LNCaP clone FGC (cell line): ENCODE measurements around the gene WDR64.
A peak's percentile ranks its signal among the peaks of the same experiment; 100 is the strongest.

ENCODE experiments used
- DNase-seq: peaks from one replicate; pipeline ENCODE4 v3.0.0-alpha.2; 2011; ENCODE audit warnings: low read depth
- H3K4me3 ChIP-seq: 2 replicates; pipeline ENCODE4 v1.5.1; 2011; ENCODE audit warnings: mild to moderate bottlenecking, low read depth, low read length, control low read depth
- CTCF ChIP-seq: IDR thresholded peaks from 2 replicates; pipeline ENCODE4 v1.5.1; 2012; ENCODE audit warnings: mild to moderate bottlenecking; ENCODE audit not compliant: control insufficient read depth, insufficient read depth; ENCODE audit errors: extremely low read depth

The WDR64 gene

GRCh38 chr1:241839369-241839979 lies 187.4 kb downstream of the WDR64 start:
- no peak for TF ChIP-seq CTCF
- DNase-seq, result no peak
- no peak overlapping the region for H3K4me3 ChIP-seq

DNA sequence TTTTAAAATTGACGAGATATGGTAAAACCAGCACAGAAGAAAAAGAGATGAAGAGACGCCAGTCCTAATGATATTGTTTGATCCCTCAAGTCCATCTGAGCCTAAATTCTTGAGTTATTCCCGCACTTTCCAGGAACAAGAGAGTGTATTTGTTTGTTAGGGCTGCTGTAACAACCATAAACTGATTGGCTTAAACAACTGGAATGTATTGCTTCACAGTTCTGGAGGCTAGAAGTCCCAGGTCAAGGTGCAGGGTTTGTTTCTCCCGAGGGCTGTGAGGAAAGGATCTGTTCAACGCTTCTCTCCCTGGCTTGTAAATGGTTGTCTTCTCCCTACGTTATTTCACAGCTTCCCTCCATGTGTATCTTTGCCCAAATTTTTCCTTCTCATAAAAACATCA lies 188.1 kb downstream of the WDR64 start:
- no peak for DNase-seq
- H3K4me3 ChIP-seq, result no peak overlapping the region
- TF ChIP-seq CTCF, result no peak

DNA sequence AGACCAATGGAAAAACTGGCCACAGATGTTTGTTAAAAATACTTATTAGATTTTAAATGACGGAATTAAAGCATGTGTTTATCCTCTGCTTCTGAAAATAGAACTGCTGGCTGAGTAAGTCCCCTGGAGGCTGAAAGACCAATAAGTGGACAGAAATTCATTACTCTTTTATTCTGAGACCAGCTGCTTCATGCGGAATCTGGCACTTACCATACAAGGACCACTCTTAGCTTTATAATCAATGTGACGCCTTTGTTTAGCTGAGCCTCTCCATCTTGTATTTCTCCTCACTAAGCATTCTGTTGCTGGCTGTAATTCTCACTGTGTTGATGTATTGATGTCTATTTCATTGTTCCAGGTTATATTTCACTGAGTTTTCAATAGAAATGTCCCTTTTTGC lies 189.6 kb downstream of the WDR64 start:
- DNase-seq, result no peak
- H3K4me3 ChIP-seq, result no peak overlapping the region
- TF ChIP-seq CTCF, result no peak

DNA sequence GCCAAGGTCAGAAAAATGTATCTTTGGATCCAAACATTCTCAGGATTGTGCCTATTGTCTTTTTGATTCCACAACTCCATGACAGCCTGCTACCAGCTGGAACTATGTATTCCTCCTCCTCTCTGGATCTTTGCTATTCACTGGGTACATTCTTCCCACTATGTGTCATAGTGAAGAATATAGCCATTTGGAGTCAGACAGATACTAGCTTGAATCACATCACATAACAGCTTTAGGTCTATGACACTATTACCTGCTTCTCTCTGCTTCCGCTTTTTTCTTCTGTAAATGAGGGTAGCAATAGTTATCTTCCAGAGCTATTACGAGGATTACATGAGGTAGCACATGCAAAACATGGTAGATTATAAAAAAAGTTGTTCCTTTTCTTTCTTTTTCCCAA lies 190.5 kb downstream of the WDR64 start:
- no peak for DNase-seq
- no peak for TF ChIP-seq CTCF
- H3K4me3 ChIP-seq, result no peak overlapping the region

GRCh38 chr1:241844593-241844992 lies 192.5 kb downstream of the WDR64 start:
- no peak for DNase-seq
- no peak for TF ChIP-seq CTCF
- no peak overlapping the region for H3K4me3 ChIP-seq

- no peak overlapping the region for H3K4me3 ChIP-seq
- no peak for DNase-seq
- TF ChIP-seq CTCF, result no peak
Observed at GRCh38 chr1:241846375-241846774, 194.3 kb downstream of the WDR64 start.

GRCh38 chr1:241846862-241847539 lies 194.9 kb downstream of the WDR64 start:
- DNase-seq, result no peak
- TF ChIP-seq CTCF, result no peak
- H3K4me3 ChIP-seq, result peak overlapping the region; percentile 78
